GM18526 (cell line): ENCODE data around the gene CRACDL.

ENCODE experiments used
- POLR2A ChIP-seq: IDR thresholded peaks from 3 replicates; pipeline ENCODE4 v1.6.1; 2011; ENCODE audit not compliant: insufficient read length; ENCODE audit errors: extremely low read depth

Gene CRACDL

DNA sequence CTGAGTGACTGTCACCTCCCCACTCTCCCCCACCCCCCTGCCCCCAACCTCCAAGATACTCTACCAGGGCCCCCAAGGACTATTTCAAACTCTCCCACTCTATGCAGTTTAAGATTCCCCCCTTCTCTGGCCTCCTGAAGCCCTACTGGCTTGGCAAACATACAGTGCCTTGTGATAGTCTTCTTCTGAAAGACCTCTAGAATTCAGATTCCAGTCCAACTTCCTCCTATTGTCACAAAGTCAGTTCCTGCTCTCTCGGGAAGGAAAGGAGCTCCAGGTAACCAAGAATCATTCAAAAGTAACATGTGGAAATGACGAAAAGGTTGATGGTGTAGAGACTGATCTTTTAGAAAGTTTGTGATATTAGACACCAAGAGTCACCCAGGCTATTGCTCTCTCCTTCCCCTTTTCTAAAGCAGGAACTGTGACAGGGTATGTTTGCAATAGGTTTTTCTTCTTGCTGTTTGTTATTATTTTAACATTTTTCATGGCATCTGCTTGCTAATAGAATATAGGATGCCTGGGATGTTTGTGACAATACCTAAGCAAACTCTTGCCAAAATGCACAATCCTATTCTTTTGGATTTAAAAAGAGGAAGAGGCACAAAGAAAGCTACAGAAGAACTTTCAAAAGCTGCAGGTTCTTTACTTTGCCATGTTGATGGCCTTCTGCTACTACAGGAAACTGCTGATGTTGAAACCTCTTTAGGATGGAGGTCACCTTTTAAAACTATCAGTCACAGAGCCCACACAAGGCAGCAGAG lies 111.6 kb downstream of the CRACDL start:
- no peak for TF ChIP-seq POLR2A

- no peak for TF ChIP-seq POLR2A
These were observed 112.5 kb downstream of the CRACDL start for GRCh38 chr2:98823196-98824170.

- TF ChIP-seq POLR2A, result no peak
These were observed 113.5 kb downstream of the CRACDL start for GRCh38 chr2:98822301-98823164.

- no peak for TF ChIP-seq POLR2A
These were observed 114.3 kb downstream of the CRACDL start for GRCh38 chr2:98821629-98822135.

DNA sequence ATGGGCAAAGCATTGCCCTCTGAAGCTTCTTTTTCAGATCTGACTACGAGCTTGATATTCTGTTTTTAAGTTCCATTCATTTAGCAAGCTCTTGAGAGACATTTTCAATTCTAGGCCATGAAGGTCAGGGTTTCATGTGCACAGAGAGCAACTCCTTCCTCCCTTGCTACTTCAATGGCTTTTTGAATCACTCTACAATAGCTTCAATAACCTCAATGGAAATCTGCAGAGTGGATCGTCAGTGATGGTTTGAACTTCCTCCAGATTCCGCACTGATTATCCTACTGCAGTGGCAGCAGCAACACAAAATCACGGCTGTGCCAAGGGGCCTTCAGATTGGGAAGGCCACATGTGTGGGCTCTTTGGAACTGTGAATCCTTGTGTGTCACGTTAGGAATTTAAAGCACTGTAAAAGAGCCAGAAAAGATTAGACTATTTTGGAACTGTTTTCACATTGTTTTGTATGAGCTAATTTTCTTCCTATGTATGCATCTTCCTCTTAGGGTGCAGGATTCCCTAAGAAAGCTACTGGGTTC lies 116.7 kb downstream of the CRACDL start:
- TF ChIP-seq POLR2A, result no peak

DNA sequence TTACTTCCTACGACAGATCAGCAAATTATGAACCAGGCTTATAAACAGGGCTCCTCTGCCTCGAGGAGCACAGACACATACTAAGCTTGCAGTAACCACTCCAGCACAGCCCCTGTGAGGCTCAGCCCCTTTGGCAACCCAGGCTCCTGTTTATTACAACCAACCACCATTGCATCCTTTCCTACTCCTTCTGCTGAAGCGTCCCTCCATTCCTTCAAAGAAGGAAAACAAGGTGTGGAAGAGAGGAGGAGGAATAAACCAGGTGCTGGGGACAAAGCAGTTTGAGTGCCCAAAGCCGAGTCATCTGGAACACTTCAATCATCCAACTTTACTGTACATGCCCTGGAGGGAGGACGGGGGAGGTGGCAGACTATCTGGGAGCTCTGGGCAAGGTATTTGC lies 117.9 kb downstream of the CRACDL start:
- TF ChIP-seq POLR2A, result no peak

GRCh38 chr2:98816281-98816680 lies 119.7 kb downstream of the CRACDL start:
- TF ChIP-seq POLR2A, result no peak

GRCh38 chr2:98815795-98816194 lies 120.2 kb downstream of the CRACDL start:
- no peak for TF ChIP-seq POLR2A

GRCh38 chr2:98811766-98812165 lies 124.3 kb downstream of the CRACDL start:
- no peak for TF ChIP-seq POLR2A

DNA sequence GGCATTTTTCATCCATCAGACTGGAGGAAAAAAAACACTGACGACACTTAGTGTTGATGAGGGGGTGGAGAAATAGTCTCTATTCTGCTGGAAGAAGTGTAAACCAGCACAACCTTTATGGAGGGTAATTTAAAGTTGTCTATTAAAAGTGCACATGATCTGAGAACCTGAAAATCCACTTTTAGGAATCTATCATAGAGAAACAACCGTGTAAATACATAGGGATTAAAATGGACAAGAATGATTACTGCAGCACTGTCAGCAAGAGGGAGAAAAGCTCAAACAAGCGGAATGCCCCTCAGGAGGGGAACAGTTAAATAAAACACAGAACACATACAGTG lies 125.5 kb downstream of the CRACDL start:
- no peak for TF ChIP-seq POLR2A

- TF ChIP-seq POLR2A, result no peak
These were observed 126.0 kb downstream of the CRACDL start for GRCh38 chr2:98809878-98810587.

DNA sequence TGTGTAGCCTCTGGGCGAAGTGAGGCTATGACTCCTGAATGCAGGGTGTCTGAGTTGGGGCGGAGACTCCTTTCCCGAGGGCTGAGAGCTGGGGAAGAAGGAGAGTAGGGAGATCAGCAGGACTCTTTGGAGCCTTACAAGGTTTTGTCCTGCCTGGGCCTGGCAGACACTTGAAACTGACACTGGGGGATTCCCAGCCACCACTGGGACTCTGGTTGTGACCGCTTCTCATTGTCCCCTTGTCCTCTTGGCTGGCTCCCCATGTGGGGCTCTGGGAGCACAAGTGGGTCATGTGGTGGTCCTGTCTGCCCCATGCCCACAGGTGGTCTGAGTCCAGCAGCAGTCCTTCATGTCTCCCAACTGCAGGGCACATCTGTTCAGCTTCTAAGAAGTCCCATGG lies 126.9 kb downstream of the CRACDL start:
- TF ChIP-seq POLR2A, result no peak

- TF ChIP-seq POLR2A, result no peak
These were observed 127.5 kb downstream of the CRACDL start for GRCh38 chr2:98808546-98808945.

DNA sequence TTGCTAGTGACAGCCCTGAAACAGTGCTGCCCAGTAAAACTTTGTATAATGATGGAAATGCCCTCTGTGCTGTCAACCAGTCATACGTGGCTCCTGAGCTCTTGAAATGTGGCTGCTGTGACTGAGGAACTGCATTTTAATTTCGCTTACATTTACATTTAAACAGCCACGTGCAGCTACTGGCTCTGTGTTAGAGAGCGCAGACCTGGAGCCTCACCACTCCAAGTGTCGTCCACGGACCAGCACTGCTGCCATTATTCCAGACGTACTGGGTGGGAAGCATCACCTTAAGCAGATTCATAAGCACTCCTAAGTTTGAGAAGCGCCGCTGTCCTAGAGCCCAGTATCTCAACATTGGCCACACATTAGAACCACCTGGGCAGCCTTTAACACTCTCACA lies 128.1 kb downstream of the CRACDL start:
- no peak for TF ChIP-seq POLR2A
